ENCODE results near the gene SHROOM2. TPM values are rescaled to one million over a fixed set of nuclear protein-coding genes. Genes with fewer than 3 reads are reported as not detected.

Gene SHROOM2
- polyA plus RNA-seq, 1 donor (not counting 4 experiments of a cell fraction or from before 2014, with no cell fraction given): 3.3 TPM

DNA sequence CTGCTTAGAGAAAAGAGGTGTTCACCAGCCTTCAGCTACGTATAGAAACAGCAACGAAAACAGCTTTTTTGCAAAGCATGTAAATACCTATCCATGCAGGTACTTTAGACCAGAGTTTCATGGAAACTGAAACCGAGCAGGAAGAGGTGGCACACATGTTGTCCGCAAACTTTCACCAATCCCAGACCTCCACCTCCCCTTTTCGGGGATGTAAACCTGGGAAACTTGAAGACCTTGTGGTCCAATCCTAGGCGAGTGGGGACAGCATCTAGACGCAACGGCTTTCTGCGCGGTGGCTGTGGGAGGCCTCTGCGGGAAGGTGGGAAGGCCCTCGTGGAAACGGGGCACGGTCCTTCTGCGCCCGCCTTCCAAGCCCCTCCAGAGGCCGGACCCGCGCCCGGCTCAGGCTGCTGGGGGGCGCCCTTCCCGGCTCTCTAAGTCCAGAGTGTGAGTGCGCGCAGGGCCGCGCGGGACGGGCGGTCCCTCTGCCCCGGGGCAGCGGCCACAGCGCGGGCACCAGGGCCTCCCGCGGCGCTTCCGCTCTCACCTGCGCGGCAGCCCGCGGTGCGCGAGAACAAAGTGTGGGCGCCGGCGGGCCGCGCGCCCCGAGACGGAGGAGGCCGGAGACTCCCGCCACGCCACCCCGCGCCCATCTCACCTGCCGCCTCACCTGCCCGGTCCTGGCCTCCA lies 830 bp upstream of the SHROOM2 start:
- DNase-seq (ENCODE audit: low read depth, low spot score) (no peak), FAIRE-seq (no peak)
- TF ChIP-seq, protein P1, sequence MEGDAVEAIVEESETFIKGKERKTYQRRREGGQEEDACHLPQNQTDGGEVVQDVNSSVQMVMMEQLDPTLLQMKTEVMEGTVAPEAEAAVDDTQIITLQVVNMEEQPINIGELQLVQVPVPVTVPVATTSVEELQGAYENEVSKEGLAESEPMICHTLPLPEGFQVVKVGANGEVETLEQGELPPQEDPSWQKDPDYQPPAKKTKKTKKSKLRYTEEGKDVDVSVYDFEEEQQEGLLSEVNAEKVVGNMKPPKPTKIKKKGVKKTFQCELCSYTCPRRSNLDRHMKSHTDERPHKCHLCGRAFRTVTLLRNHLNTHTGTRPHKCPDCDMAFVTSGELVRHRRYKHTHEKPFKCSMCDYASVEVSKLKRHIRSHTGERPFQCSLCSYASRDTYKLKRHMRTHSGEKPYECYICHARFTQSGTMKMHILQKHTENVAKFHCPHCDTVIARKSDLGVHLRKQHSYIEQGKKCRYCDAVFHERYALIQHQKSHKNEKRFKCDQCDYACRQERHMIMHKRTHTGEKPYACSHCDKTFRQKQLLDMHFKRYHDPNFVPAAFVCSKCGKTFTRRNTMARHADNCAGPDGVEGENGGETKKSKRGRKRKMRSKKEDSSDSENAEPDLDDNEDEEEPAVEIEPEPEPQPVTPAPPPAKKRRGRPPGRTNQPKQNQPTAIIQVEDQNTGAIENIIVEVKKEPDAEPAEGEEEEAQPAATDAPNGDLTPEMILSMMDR (optimal IDR thresholded peaks at IDR 0.05 in 1 of 3, IDR thresholded peaks at IDR 0.05 in 1 of 3, conservative IDR thresholded peaks at IDR 0.05 in 1 of 3; ENCODE audit: extremely low read depth in 1 of 3, insufficient read depth in 2 of 3, low read length in 3 of 3): peak in 1 of 3 experiments; percentile 1
- TF ChIP-seq EZH2 (IDR thresholded peaks at IDR 0.05; ENCODE audit: low read length): no peak
- H3K4me3 ChIP-seq (ENCODE audit: control insufficient read depth in 2 of 3, extremely low read depth in 1 of 3, insufficient read depth in 2 of 3, low read depth in 1 of 3, low read length in 3 of 3): peak overlapping the region in 2 of 3 experiments; percentile 28 to 40
- H3K27me3 ChIP-seq (ENCODE audit: control insufficient read depth, extremely low read depth, insufficient read depth, low read length): no peaks in the 10 kb centered on the region
- no peak overlapping the region for H2AFZ ChIP-seq (ENCODE audit: control insufficient read depth, low read length)
- H4K20me1 ChIP-seq (ENCODE audit: control insufficient read depth, extremely low read depth, insufficient read depth, low read length): no peaks in the 10 kb centered on the region
- H3K9me3 ChIP-seq (ENCODE audit: control insufficient read depth, low read depth, low read length): no peaks in the 10 kb centered on the region
- no peaks in the 10 kb centered on the region for H3K36me3 ChIP-seq (ENCODE audit: control insufficient read depth in 2 of 2, extremely low read depth in 1 of 2, insufficient read depth in 2 of 2, low read length in 2 of 2)
- H3K9ac ChIP-seq (ENCODE audit: control insufficient read depth, extremely low read depth, insufficient read depth, low read length): no peak overlapping the region
- peaks cover 8% of the 10 kb centered on the region for H3K4me1 ChIP-seq (ENCODE audit: control insufficient read depth, extremely low read depth, insufficient read depth, low read length)
- H3K4me2 ChIP-seq (ENCODE audit: control insufficient read depth, extremely low read depth, insufficient read depth, low read depth, low read length): peak overlapping the region; percentile 51
- H3K79me2 ChIP-seq (ENCODE audit: control insufficient read depth, insufficient read depth, low read length): no peaks in the 10 kb centered on the region
- no peak overlapping the region for H3K27ac ChIP-seq (ENCODE audit: control insufficient read depth, insufficient read depth, low read length)
- H3K9me1 ChIP-seq (ENCODE audit: control insufficient read depth, extremely low read depth, insufficient read depth, low read length): no peaks in the 10 kb centered on the region
- dilution Hi-C loops (cut with MboI; ENCODE audit: extremely low pct_ligation_motif_present, low sequenced_read_pairs): no loop called here

DNA sequence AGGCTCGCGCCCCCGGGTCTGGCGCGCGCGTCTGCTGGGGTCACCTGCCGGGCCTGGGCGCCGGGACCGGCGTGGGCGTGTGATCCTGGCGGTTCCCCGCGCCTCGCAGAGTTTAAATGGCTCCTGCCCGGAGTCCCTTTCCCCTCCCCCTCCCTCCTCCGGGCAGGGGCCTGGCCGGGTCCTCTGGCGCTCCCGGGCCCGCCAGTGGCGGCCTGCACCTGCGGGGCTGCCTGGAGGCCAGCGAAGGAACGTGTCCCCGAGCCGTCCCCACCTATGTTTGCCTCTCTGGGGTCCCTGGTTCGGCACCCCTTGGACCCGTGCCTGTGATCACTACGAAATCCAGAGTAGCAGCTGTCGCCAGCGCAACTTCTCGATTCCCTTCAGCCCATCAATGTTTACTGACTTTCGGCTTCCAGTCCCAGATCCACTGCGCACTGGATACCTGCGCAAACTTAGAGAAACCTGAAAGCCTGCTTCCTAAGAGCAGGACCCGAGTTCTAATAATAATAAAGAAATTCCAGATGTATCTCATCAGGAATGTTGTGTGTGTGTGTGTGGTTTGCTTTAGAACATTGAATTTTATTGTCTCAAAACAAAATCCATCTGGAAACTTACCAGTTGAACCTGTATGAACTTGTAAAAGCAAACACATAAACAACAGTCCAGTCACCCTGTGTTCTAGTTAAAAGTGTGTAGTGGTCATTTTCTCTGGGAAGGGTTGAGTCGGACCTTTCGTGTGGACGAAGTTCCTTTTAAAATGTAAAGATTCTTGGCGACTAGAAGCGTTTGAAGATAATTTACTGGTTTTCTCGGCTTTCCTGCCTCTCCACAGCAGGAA lies 788 bp downstream of the SHROOM2 start:
- no peak overlapping the region for H3K27ac ChIP-seq (ENCODE audit: control insufficient read depth, insufficient read depth, low read length)
- H3K4me3 ChIP-seq (ENCODE audit: control insufficient read depth in 2 of 3, extremely low read depth in 1 of 3, insufficient read depth in 2 of 3, low read depth in 1 of 3, low read length in 3 of 3): peak overlapping the region; percentile 35 to 65 (median 43)
- no peaks in the 10 kb centered on the region for H4K20me1 ChIP-seq (ENCODE audit: control insufficient read depth, extremely low read depth, insufficient read depth, low read length)
- no peaks in the 10 kb centered on the region for H3K27me3 ChIP-seq (ENCODE audit: control insufficient read depth, extremely low read depth, insufficient read depth, low read length)
- peak overlapping the region; percentile 61 for H3K9ac ChIP-seq (ENCODE audit: control insufficient read depth, extremely low read depth, insufficient read depth, low read length)
- FAIRE-seq: no peak
- dilution Hi-C loops (cut with MboI; ENCODE audit: extremely low pct_ligation_motif_present, low sequenced_read_pairs): no loop called here
- H3K9me1 ChIP-seq (ENCODE audit: control insufficient read depth, extremely low read depth, insufficient read depth, low read length): no peaks in the 10 kb centered on the region
- H2AFZ ChIP-seq (ENCODE audit: control insufficient read depth, low read length): peak overlapping the region; percentile 33
- H3K4me1 ChIP-seq (ENCODE audit: control insufficient read depth, extremely low read depth, insufficient read depth, low read length): peaks cover 15% of the 10 kb centered on the region
- H3K36me3 ChIP-seq (ENCODE audit: control insufficient read depth in 2 of 2, extremely low read depth in 1 of 2, insufficient read depth in 2 of 2, low read length in 2 of 2): no peaks in the 10 kb centered on the region
- no peaks in the 10 kb centered on the region for H3K79me2 ChIP-seq (ENCODE audit: control insufficient read depth, insufficient read depth, low read length)
- H3K9me3 ChIP-seq (ENCODE audit: control insufficient read depth, low read depth, low read length): no peaks in the 10 kb centered on the region
- peak overlapping the region; percentile 69 for H3K4me2 ChIP-seq (ENCODE audit: control insufficient read depth, extremely low read depth, insufficient read depth, low read depth, low read length)
- TF ChIP-seq EZH2 (IDR thresholded peaks at IDR 0.05; ENCODE audit: low read length): no peak
- TF ChIP-seq, protein P1 (optimal IDR thresholded peaks at IDR 0.05 in 1 of 3, IDR thresholded peaks at IDR 0.05 in 1 of 3, conservative IDR thresholded peaks at IDR 0.05 in 1 of 3; ENCODE audit: extremely low read depth in 1 of 3, insufficient read depth in 2 of 3, low read length in 3 of 3): no peak
- no peak for DNase-seq (ENCODE audit: low read depth, low spot score)

Measured in keratinocyte (primary cell).